ENCODE measurements around the gene RNLS. TPM values are rescaled to one million over a fixed set of nuclear protein-coding genes. Genes with fewer than 3 reads are reported as not detected.

Gene RNLS
- total and polyA plus RNA-seq, 2 of the 8 experiments (the other 6 are each of a cell fraction or from before 2014, with no cell fraction given): 7.5 to 12.7 TPM

DNA sequence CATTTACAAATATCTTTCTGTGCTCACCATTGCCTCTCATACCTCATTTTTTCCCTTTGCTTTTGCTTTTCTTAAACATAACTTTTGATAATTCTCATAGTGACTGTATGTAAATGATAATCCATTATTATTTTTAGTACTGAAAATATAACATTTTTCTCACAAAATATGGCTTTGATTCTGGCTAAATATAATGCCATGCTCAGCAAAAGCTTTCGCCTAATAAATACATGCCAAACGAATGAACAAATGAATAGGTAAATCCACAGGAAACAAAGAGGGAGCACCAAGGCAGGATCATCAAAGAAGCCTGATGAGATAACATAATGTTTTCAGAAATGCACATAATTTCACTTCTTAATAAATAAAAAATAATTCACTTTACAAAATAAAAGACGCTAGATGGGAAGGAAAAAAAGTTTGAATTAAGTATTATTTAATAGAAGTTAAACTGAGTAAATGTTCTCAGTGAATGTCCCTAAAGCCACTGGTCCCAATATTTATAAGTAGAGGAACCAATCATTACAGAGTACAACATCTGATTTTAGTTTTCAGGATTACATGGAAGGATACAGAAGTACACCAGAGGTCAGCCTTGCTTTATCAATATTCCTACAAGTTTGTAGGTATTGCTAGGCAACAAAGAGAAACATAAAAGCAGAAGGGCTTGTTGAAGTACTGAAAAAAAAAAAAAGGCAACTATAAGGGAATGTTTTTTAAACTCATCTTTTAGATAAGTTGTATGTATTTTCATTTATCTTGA lies 52.3 kb downstream of the RNLS start (continued):
- TF ChIP-seq PHF8 (conservative IDR thresholded peaks at IDR 0.05; ENCODE audit: low read depth, low read length) (no peak), ATF2 (IDR thresholded peaks at IDR 0.05; ENCODE audit: low read length) (no peak), RXRA (IDR thresholded peaks at IDR 0.05; ENCODE audit: insufficient read depth, low read depth, low read length) (no peak), ATF3 (IDR thresholded peaks at IDR 0.05; ENCODE audit: insufficient read depth, low read depth, low read length) (no peak), CTBP2 (IDR thresholded peaks at IDR 0.05; ENCODE audit: borderline replicate concordance, insufficient read depth, insufficient read length, low read length) (no peak), BACH1 (IDR thresholded peaks at IDR 0.05; ENCODE audit: low read length) (no peak), MAFK (IDR thresholded peaks at IDR 0.05; ENCODE audit: low read depth, low read length) (no peak)
